Measurements from ENCODE around the gene MRGPRG.
A peak's percentile ranks its signal among the peaks of the same experiment; 100 is the strongest.

Gene MRGPRG

GRCh38 chr11:3225826-3226750 lies 7.5 kb upstream of the MRGPRG start:
- peak; percentile 52 to 54 for DNase-seq

- no peak for DNase-seq
These were observed 6.6 kb upstream of the MRGPRG start for GRCh38 chr11:3225159-3225758.

- no peak for DNase-seq
These were observed 5.9 kb upstream of the MRGPRG start for GRCh38 chr11:3224401-3225057.

GRCh38 chr11:3223932-3224381 lies 5.3 kb upstream of the MRGPRG start:
- no peak for DNase-seq

- peak; percentile 59 for DNase-seq
These were observed 4.6 kb upstream of the MRGPRG start for GRCh38 chr11:3222941-3223915.

GRCh38 chr11:3222003-3222855 lies 3.6 kb upstream of the MRGPRG start:
- no peak for DNase-seq

- DNase-seq, result no peak
These were observed 2.9 kb upstream of the MRGPRG start for GRCh38 chr11:3221408-3222002.

- DNase-seq, result no peak
These were observed 2.2 kb upstream of the MRGPRG start for GRCh38 chr11:3220521-3221407.

GRCh38 chr11:3220101-3220500 lies 1.5 kb upstream of the MRGPRG start:
- no peak for DNase-seq

- no peak for DNase-seq
These were observed 774 bp upstream of the MRGPRG start for GRCh38 chr11:3219281-3219892.

GRCh38 chr11:3217818-3218482 lies 663 bp downstream of the MRGPRG start:
- no peak for DNase-seq

- DNase-seq, result no peak
These were observed 2.5 kb downstream of the MRGPRG start for GRCh38 chr11:3216027-3216525.

GRCh38 chr11:3215346-3216026 lies 3.1 kb downstream of the MRGPRG start:
- no peak for DNase-seq

- DNase-seq, result no peak
These were observed 4.3 kb downstream of the MRGPRG start for GRCh38 chr11:3214420-3214699.

- DNase-seq, result no peak
These were observed 4.8 kb downstream of the MRGPRG start for GRCh38 chr11:3213659-3214419.

GRCh38 chr11:3208272-3208671 lies 10.3 kb downstream of the MRGPRG start:
- no peak for DNase-seq

GRCh38 chr11:3207526-3208189 lies 11.0 kb downstream of the MRGPRG start:
- DNase-seq, result no peak
